ENCODE results near the gene DEPP1.

DEPP1 gene

DNA sequence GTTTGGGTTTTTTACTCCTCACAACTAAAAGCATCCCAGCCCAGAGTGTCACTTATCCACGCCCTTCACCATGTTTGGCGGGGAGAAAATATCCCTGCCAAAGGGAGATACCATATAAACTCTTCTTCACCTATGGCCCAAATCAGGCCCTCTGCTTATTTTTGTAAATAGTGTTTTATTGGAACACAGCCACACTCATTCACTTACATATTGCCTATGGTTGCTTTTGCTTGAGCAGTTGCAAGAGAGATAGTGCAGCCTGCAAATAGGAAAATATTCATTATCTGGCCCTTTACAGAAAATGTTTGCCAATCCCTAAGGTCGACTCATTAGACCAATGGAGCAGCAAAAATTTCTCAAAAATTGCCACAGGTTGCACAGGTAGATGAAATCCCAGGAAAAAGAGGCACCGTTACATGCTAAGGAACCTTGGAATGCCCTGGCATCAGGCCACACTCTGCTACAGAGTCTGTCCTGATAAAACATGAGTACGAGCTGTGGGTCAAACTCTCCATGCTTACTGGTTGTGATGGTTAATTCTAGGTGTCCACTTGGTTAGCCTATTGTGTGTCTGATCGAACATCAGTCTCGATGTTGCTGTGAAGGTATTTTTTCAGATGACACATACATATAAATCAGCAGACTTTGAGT is 26.9 kb downstream of the DEPP1 start:
- DNase-seq (ENCODE audit: low read depth), result no peak

- DNase-seq (ENCODE audit: low read depth), result no peak
These were observed 28.0 kb downstream of the DEPP1 start for GRCh38 chr10:44950326-44951225.

- no peak for DNase-seq (ENCODE audit: low read depth)
These were observed 28.7 kb downstream of the DEPP1 start for GRCh38 chr10:44949915-44950314.

DNA sequence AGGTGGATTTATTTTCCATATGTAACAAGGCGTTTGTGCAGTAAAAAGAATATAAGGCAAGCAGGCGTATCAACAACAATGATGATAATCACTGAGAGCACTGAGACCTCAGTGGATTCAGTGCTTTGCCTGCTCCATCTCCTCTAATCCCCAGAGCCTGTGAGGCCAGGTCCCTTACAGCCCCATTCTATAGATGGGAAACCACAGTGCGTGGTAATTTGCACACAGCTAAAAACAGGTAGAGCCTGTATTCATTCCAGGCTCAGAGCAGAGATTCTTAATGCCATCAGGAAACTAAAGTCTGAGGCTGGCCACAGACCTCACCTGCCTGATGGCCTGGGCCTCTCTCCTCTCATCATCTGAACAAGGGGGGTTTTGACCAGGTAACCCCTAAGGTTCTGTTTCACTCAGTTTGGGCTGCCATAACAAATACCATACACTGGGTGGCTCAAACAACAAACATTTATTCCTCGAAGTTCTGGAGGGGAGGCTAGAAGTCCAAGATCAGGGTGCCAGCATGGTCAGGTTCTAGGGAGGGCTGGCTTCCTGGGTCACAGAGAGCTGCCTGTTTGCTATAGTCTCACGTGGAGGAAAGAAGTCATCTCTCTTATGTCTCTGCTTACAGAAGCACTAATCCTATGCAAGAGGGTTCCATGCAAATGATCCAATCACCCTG is 29.3 kb downstream of the DEPP1 start:
- no peak for DNase-seq (ENCODE audit: low read depth)

GRCh38 chr10:44948642-44949041 is 30.0 kb downstream of the DEPP1 start:
- DNase-seq (ENCODE audit: low read depth), result no peak

- no peak for DNase-seq (ENCODE audit: low read depth)
These were observed 31.0 kb downstream of the DEPP1 start for GRCh38 chr10:44947371-44948152.

GRCh38 chr10:44946205-44946604 is 32.4 kb downstream of the DEPP1 start:
- DNase-seq (ENCODE audit: low read depth), result no peak

DNA sequence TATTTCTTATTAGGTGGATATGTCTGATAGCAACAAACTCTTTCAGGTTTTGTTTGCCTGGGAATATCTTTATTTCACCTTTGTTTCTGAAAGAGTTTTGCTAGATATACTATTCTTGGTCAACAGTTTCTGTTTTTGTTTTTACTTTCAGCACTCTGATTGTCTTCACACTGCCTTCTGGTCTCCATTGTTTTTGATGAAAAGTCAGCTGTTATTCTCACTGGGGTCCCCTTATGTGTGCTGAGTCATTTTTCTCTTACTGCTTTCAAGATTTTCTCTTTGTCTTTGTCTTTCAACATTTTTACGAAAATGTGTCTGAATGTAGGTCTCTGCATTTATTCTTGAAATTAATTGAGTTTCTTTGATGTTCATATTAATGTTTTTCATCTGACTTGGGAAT is 34.3 kb downstream of the DEPP1 start:
- DNase-seq (ENCODE audit: low read depth), result no peak

- no peak for DNase-seq (ENCODE audit: low read depth)
These were observed 38.8 kb downstream of the DEPP1 start for GRCh38 chr10:44939691-44940401.

- no peak for DNase-seq (ENCODE audit: low read depth)
These were observed 39.7 kb downstream of the DEPP1 start for GRCh38 chr10:44938956-44939355.

GRCh38 chr10:44937196-44938005 is 41.2 kb downstream of the DEPP1 start:
- no peak for DNase-seq (ENCODE audit: low read depth)

GRCh38 chr10:44936314-44936975 is 42.2 kb downstream of the DEPP1 start:
- no peak for DNase-seq (ENCODE audit: low read depth)

- no peak for DNase-seq (ENCODE audit: low read depth)
These were observed 42.7 kb downstream of the DEPP1 start for GRCh38 chr10:44935966-44936295.

DNA sequence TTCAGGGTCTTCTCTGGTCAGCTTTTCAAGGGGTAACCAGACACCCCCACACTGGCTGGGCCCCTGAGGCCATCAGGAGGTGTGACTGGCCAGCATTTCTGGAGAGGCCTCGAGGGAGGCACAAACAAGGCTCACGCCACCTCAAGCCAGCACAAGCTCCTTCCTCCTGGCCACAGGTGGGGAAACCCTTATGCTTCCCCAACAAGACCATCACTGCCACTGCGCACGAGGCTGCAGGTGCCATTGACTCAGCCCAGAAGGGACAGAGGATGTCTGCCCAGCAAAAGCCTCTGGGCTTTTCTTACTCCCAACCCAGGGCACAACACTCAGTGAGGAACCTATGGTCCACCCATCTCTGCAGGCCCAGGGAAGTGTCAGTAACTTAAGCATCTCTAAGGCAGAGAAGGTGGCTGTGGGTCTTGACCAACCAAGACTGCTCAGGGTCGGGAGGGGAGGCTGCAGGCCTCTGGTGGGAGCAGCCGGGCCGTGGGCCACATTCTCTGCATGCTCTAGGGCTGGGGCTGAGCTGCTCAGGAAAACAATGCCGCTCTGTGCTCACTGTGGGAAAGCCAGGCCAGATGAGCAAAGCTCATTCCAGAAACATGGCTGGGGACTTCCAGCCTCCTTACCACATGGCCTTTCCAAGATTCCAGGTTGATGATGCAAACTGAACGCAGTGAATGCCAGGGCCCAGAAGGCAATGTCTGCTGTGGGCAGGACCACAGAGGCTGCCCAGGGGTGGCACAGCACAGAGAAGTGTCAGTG is 43.2 kb downstream of the DEPP1 start:
- DNase-seq (ENCODE audit: low read depth), result no peak

GRCh38 chr10:44934416-44935200 is 44.0 kb downstream of the DEPP1 start:
- DNase-seq (ENCODE audit: low read depth), result no peak

GRCh38 chr10:44933451-44934321 is 44.9 kb downstream of the DEPP1 start:
- no peak for DNase-seq (ENCODE audit: low read depth)

Measured in activated T-helper 9 cell treated with anti-CD3 and anti-CD28 coated beads, Interleukin-2, amount 50 U/mL, for 16 hours (primary cell).